ENCODE data around the gene TRIP11.

TRIP11 gene

GRCh38 chr14:91953170-91953985, 86.5 kb downstream of the TRIP11 start:
- no peak for DNase-seq

GRCh38 chr14:91947475-91948184, 92.2 kb downstream of the TRIP11 start, which contains the start of gene FBLN5:
TSS of gene FBLN5 (minus strand) at chr14:91947694. CDS start at chr14:91947229, 465 bp downstream.
- no peak for DNase-seq

GRCh38 chr14:91946622-91947474, 93.0 kb downstream of the TRIP11 start:
- DNase-seq = no peak

- DNase-seq = no peak
These were observed 93.9 kb downstream of the TRIP11 start for GRCh38 chr14:91945751-91946621.

GRCh38 chr14:91942946-91943345, 96.9 kb downstream of the TRIP11 start:
- DNase-seq = no peak

GRCh38 chr14:91942128-91942527, 97.7 kb downstream of the TRIP11 start:
- DNase-seq = no peak

- no peak for DNase-seq
These were observed 99.7 kb downstream of the TRIP11 start for GRCh38 chr14:91940209-91940608.

GRCh38 chr14:91935586-91935985, 104.3 kb downstream of the TRIP11 start:
- DNase-seq = no peak

GRCh38 chr14:91934554-91935285, 105.1 kb downstream of the TRIP11 start:
- DNase-seq = no peak

- no peak for DNase-seq
These were observed 108.3 kb downstream of the TRIP11 start for GRCh38 chr14:91931478-91932088.

- no peak for DNase-seq
These were observed 110.2 kb downstream of the TRIP11 start for GRCh38 chr14:91929700-91930099.

- no peak for DNase-seq
These were observed 112.1 kb downstream of the TRIP11 start for GRCh38 chr14:91927800-91928199.

GRCh38 chr14:91927191-91927590, 112.7 kb downstream of the TRIP11 start:
- DNase-seq = no peak

GRCh38 chr14:91926131-91926890, 113.5 kb downstream of the TRIP11 start:
- DNase-seq = no peak

GRCh38 chr14:91925727-91926121, 114.1 kb downstream of the TRIP11 start:
- DNase-seq = no peak

GRCh38 chr14:91925001-91925726, 114.7 kb downstream of the TRIP11 start:
- DNase-seq = no peak

GRCh38 chr14:91920526-91920925, 119.3 kb downstream of the TRIP11 start:
- no peak for DNase-seq

GRCh38 chr14:91919814-91920213, 120.0 kb downstream of the TRIP11 start:
- no peak for DNase-seq

- DNase-seq = no peak
These were observed 121.5 kb downstream of the TRIP11 start for GRCh38 chr14:91918186-91918883.
